ENCODE data around the gene GPHB5.

- TF ChIP-seq CTCF (IDR thresholded peaks at IDR 0.05), result no peak
- TF ChIP-seq EP300 (IDR thresholded peaks at IDR 0.05), result no peak
- no peak for TF ChIP-seq POLR2A (IDR thresholded peaks at IDR 0.05; ENCODE audit: low read depth)
These were observed 21.2 kb downstream of the GPHB5 start for GRCh38 chr14:63297372-63298063.

All from esophagus muscularis mucosa (tissue), 4 donors.